ENCODE measurements around the gene NTM.

The NTM gene

DNA sequence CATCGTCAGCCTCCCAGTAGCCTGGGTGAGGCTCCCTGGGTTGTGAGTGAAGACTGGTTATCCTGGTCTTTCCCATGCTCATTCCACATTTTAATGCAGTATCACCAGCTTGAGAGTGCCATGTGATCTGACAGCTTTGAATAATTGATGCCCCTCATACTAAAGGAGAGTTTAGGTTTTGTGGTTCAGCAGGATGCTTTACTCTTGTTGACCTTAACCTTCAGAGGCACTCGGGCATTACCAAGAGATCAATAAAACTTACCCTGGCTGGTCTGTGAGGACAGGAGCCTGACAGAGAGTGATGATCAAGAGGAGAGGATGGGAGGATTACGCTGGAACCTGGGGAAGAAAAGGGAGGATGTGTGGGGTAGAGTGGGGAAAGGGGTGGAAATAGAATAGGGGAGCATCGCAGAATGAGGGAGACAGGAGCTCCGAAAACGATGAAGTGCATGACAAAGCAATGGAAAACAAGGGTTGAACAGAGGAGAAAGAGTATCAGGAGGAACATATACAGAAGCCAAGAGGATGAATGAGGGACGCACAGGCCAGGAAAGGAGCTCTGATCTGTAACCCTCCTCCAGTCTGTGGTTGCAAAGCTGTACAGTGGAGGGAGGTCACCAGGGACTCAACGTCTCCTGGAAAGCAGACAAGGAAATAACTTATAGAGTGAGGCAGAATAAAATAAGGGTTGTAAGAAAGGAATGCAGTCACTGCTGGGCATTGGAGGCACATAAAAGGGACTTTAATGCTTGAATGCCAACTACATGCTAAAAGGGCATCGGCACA is 594.5 kb downstream of the NTM start:
- DNase-seq (ENCODE audit: low read depth) = no peak
- TF ChIP-seq, protein P1, sequence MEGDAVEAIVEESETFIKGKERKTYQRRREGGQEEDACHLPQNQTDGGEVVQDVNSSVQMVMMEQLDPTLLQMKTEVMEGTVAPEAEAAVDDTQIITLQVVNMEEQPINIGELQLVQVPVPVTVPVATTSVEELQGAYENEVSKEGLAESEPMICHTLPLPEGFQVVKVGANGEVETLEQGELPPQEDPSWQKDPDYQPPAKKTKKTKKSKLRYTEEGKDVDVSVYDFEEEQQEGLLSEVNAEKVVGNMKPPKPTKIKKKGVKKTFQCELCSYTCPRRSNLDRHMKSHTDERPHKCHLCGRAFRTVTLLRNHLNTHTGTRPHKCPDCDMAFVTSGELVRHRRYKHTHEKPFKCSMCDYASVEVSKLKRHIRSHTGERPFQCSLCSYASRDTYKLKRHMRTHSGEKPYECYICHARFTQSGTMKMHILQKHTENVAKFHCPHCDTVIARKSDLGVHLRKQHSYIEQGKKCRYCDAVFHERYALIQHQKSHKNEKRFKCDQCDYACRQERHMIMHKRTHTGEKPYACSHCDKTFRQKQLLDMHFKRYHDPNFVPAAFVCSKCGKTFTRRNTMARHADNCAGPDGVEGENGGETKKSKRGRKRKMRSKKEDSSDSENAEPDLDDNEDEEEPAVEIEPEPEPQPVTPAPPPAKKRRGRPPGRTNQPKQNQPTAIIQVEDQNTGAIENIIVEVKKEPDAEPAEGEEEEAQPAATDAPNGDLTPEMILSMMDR (IDR thresholded peaks at IDR 0.05; ENCODE audit: low read depth, low read length, missing control alignments) = no peak
- H3K4me3 ChIP-seq (ENCODE audit: low read depth, low read length) = no peak overlapping the region

DNA sequence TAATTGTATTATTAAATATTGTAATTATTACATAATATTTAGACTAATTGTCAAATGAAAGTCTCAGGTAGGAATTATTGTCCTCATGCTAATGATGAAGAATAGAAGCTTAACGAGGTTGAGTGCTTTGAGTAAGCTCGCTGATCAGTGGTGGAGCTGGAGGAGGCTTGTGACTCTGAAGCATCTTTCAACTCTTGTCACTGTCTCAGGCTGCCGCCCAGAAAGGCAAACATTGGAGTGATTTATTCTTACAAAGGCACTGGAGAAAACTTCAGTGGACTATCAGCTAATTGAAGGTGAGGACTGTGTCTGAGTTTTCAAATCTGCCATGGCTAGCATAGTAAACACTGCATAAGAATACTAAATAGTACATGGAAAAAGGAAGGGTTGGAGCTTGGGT is 595.1 kb downstream of the NTM start:
- TF ChIP-seq, protein P1 (IDR thresholded peaks at IDR 0.05; ENCODE audit: low read depth, low read length, missing control alignments) = no peak

DNA sequence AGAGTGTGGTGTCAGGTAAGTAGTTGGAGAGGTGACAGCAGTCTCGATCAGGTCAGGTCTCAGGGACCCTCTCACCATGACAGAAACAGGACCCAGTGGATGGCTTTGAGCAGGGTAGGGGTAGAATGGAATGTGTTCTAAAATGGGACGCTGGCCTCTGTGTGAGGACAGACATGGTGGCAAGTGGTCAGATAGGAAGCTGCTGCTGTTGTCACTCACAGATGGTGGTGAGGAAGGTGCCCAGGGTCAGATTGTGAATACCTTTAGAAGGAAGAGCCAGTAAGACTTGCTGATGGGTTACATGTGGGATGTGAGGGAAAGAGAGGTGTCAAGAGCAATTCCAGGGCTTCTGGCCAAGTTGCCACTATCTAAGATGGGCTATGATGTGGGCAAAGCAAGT is 596.3 kb downstream of the NTM start:
- TF ChIP-seq, protein P1 (IDR thresholded peaks at IDR 0.05; ENCODE audit: low read depth, low read length, missing control alignments) = no peak
- no peak for DNase-seq (ENCODE audit: low read depth)
- H3K4me3 ChIP-seq (ENCODE audit: low read depth, low read length) = no peak overlapping the region

More for the DNA sequence above, 595.1 kb downstream of the NTM start:
- H3K4me3 ChIP-seq (ENCODE audit: low read depth, low read length) = no peak overlapping the region
- DNase-seq (ENCODE audit: low read depth) = no peak

DNA sequence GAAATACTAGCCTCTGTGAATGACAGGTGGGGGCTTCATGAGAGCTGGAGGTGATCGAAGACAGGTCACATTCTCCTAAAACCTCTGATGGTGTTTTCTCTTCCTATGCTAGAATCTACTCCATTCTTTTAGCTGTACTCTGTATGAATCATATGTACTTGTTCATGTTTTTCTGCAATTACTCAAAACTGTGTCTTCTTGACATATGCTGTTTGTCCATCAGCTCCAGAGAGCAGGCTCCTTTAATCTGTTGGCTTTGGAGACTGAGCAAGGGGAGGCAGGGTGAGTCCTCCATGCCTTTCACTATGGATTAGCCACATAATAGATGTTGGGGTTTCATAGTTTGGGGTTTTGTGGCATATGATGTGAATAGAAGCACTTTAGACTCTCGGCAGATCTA is 598.8 kb downstream of the NTM start:
- TF ChIP-seq, protein P1 (IDR thresholded peaks at IDR 0.05; ENCODE audit: low read depth, low read length, missing control alignments) = no peak
- no peak overlapping the region for H3K4me3 ChIP-seq (ENCODE audit: low read depth, low read length)
- no peak for DNase-seq (ENCODE audit: low read depth)

DNA sequence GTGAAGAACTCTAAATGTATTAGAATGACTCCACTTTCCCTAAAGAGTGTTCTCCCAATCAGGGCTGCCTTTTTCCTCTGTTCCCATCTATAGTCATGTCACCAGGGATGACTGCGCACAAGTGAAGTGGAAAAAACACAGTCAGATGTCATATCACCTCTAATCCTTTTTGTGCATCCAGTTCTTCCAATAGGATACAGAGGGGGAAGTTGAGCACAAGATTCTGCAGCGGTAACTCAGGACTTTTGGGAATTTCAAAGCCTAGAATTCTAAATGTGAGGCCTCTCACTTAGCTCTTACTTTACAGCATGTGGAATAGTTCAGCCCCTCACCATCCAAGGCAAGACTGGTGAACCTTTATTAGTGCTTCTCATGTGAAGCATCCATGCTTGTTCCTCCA is 602.6 kb downstream of the NTM start:
- H3K4me3 ChIP-seq (ENCODE audit: low read depth, low read length) = no peak overlapping the region
- TF ChIP-seq, protein P1 (IDR thresholded peaks at IDR 0.05; ENCODE audit: low read depth, low read length, missing control alignments) = no peak
- no peak for DNase-seq (ENCODE audit: low read depth)

DNA sequence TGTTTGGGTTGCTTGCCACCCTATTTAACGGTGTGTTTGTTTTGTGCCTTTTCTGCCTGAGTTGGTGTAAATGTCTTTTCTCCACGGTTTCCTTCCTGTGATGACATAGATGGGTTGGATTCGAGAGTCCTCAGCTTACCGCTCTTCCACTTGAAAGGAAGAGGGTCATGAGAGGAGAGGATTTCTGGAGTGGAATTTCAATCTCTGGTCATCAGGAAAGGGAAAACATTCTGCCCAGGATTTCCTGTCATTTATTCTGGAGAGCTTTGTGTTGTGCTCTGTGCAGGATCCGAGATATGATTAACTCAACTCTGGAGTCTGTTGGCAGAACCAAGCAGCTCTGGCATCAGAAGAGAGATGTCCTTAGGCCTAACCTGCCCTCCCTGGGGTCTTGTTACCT is 605.2 kb downstream of the NTM start:
- no peak for DNase-seq (ENCODE audit: low read depth)
- H3K4me3 ChIP-seq (ENCODE audit: low read depth, low read length) = no peak overlapping the region
- TF ChIP-seq, protein P1 (IDR thresholded peaks at IDR 0.05; ENCODE audit: low read depth, low read length, missing control alignments) = no peak

DNA sequence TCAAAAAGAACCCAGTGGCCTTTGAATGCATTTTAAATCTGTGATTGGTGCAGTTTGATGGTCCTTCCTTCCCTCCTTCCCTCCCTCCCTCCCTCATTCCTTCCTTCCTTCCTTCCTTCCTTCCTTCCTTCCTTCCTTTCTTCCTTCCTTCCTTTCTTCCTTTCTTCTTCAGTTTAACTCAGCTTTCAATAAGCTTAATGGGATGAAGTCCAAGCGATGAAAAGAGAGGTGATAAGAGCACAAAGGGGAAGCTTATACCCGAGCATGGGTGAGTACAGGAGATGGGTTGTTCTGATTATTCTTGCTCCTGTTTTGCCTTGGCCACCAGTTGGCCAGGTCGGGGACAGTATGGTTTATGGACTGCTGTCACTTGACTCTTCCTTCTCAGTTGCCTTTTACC is 605.6 kb downstream of the NTM start:
- DNase-seq (ENCODE audit: low read depth) = no peak
- TF ChIP-seq, protein P1 (IDR thresholded peaks at IDR 0.05; ENCODE audit: low read depth, low read length, missing control alignments) = no peak
- no peak overlapping the region for H3K4me3 ChIP-seq (ENCODE audit: low read depth, low read length)

All from GM12864 (cell line).